C4-2B (cell line): Measurements from ENCODE around the gene ID1.

ENCODE experiments used
- CTCF ChIP-seq: fragments of 450-650 bp; conservative IDR thresholded peaks from 2 replicates; pipeline ENCODE4 v1.5.1; 2017; ENCODE audit warnings: mild to moderate bottlenecking
- ZFX ChIP-seq: fragments of 450-650 bp; IDR thresholded peaks from 2 replicates; pipeline ENCODE4 v1.6.1; 2017

GRCh38 chr20:31605902-31606803 is 1.1 kb downstream of the ID1 start:
- no peak for TF ChIP-seq CTCF
- no peak for TF ChIP-seq ZFX
